Upper lobe of left lung (tissue), 4 donors: ENCODE data around the gene IRX2.

Source experiments
- POLR2AphosphoS5 ChIP-seq, 2 donors: sonication (generic); formaldehyde crosslinking; IDR thresholded peaks; one replicate each; pipeline ENCODE4 v1.5.1; 2017; ENCODE audit warnings: antibody characterized with exemption in 2 of 2
- TF ChIP-seq, protein P1 (sequence below), 6 experiments: fragments of 450-650 bp in 4 of 6; fragments of 200-600 bp in 2 of 6; sonication (generic) in 2 of 6; IDR thresholded peaks; one replicate each; pipeline ENCODE4 v1.5.1; 2016 to 2019; ENCODE audit warnings: antibody characterized with exemption in 6 of 6

DNA sequence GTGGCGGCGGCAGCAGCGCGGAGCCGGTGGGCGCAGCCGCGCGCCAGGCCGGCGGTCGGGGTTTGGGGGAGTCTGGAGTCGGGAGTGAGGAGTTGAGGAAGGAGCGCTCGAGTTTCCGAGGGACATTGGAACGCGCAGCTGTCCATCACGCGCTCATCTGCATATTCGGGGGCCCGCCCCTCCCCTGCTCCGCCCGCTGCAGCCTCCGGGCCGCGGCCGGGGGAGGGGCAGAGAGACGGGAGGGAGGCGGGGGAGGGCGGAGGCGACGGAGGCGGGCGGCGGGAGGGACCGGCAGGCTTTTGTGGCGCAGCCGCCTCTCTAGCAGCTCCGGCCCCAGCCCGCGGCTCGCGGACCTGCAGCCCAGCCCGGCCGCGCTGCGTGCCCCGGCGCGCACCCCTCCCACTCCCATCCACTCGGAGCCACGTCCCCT, at the start of gene IRX2:
- TF ChIP-seq, protein P1, sequence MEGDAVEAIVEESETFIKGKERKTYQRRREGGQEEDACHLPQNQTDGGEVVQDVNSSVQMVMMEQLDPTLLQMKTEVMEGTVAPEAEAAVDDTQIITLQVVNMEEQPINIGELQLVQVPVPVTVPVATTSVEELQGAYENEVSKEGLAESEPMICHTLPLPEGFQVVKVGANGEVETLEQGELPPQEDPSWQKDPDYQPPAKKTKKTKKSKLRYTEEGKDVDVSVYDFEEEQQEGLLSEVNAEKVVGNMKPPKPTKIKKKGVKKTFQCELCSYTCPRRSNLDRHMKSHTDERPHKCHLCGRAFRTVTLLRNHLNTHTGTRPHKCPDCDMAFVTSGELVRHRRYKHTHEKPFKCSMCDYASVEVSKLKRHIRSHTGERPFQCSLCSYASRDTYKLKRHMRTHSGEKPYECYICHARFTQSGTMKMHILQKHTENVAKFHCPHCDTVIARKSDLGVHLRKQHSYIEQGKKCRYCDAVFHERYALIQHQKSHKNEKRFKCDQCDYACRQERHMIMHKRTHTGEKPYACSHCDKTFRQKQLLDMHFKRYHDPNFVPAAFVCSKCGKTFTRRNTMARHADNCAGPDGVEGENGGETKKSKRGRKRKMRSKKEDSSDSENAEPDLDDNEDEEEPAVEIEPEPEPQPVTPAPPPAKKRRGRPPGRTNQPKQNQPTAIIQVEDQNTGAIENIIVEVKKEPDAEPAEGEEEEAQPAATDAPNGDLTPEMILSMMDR (IDR thresholded peaks at IDR 0.05) = no peak
- TF ChIP-seq POLR2AphosphoS5 (IDR thresholded peaks at IDR 0.05) = peak in 1 of 2 donors; percentile 68
